Measurements from ENCODE around the gene CBX5. TPM values are rescaled to one million over a fixed set of nuclear protein-coding genes. Genes with fewer than 3 reads are reported as not detected.
"Not testable (repeated sequence)": the region's sequence is repeated elsewhere in the genome, so short reads cannot be mapped to it uniquely, and the experiment has no call there.

CBX5 gene
- total RNA-seq = 10 to 100 TPM; 56.2 to 97.4 (median 87.1) TPM

- Histone ChIP-seq H3K9me3 (no peaks in the 10 kb centered on the region), H3K27ac (peak within 1 kb of the TSS; percentile 87 to 98 (median 97)), H3K27me3 (no peaks in the 10 kb centered on the region), H3K4me1 (peaks cover 44 to 48% of the 10 kb centered on the region in 2 donors), H3K4me3 (replicated peaks in 1 of 3) (peak within 1 kb of the TSS; percentile 20 to 67 (median 59)), H3K36me3 (peaks cover 29 to 30% of the 10 kb centered on the region in 2 donors)
- WGBS, 2 donors = 1% methylated on average over 47 to 48 of the region's 49 CpGs
- intact Hi-C loops (cut with DNase I) = no loop called here
- TF ChIP-seq POLR2A (IDR thresholded peaks at IDR 0.05) = peak; percentile 41 to 88
- TF ChIP-seq, protein P1, sequence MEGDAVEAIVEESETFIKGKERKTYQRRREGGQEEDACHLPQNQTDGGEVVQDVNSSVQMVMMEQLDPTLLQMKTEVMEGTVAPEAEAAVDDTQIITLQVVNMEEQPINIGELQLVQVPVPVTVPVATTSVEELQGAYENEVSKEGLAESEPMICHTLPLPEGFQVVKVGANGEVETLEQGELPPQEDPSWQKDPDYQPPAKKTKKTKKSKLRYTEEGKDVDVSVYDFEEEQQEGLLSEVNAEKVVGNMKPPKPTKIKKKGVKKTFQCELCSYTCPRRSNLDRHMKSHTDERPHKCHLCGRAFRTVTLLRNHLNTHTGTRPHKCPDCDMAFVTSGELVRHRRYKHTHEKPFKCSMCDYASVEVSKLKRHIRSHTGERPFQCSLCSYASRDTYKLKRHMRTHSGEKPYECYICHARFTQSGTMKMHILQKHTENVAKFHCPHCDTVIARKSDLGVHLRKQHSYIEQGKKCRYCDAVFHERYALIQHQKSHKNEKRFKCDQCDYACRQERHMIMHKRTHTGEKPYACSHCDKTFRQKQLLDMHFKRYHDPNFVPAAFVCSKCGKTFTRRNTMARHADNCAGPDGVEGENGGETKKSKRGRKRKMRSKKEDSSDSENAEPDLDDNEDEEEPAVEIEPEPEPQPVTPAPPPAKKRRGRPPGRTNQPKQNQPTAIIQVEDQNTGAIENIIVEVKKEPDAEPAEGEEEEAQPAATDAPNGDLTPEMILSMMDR (IDR thresholded peaks at IDR 0.05) = no peak
- DNase-seq = peak; percentile 99 to 100
These were observed at the start of gene CBX5 for GRCh38 chr12:54279632-54280467. Gene CBX5 (minus strand): TSS chr12:54280122. CDS start chr12:54257650, 22,472 bp downstream.

DNA sequence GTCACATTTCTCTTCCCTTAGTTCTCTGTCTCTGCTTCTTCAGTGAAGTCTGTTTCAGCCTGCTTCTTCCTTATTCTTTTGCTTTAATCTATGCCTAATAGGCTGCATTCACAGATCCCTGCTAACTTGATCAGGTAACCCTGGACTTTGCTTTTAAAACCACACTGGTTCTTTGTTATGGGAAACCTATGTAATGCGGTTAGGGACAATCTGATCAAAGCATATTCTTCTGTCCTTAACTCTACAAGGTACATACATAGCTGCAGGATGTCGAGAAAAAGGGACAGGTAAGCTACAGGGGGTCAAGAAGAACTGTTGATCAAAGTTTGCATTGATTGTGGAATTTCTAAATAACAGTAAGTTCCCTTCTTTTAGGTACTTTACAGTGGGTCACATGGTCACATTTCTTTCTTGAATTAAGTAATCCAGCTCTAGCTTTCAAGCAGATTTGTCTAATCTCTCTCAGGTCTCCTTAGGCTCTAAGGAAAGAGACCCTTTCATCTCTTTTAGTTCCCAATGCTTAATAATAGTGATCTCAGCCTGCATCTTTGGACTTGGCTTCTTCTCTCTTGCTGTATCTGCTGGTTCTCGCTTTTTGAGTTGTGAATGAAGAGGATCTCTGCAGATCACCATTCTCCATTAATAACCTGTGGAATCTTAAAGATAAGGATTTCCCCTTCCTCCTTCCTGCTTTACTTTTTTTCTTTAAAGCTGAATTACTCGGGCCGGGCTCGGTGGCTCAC is 48.8 kb upstream of the CBX5 start:
- H3K36me3 ChIP-seq = no peaks in the 10 kb centered on the region
- no peak for TF ChIP-seq POLR2A (IDR thresholded peaks at IDR 0.05)
- TF ChIP-seq, protein P1 (IDR thresholded peaks at IDR 0.05) = no peak
- peak overlapping the region in 1 of 3 donors; percentile 60 for H3K27ac ChIP-seq
- DNase-seq = no peak
- no peaks in the 10 kb centered on the region for H3K9me3 ChIP-seq
- H3K4me1 ChIP-seq = peaks cover 26 to 36% of the 10 kb centered on the region in 2 donors
- WGBS, 2 donors = 79 to 83% methylated on average over 6 of the region's 6 CpGs
- intact Hi-C loops (cut with DNase I) = loop anchor here (5.0 kb wide), 1 partner anchor 36 kb away; no protein-coding TSS in a partner anchor
- no peak overlapping the region for H3K4me3 ChIP-seq (replicated peaks in 1 of 3)
- no peaks in the 10 kb centered on the region for H3K27me3 ChIP-seq

- Histone ChIP-seq H3K27ac (peak overlapping the region; percentile 66 to 90 (median 90)), H3K4me3 (replicated peaks in 1 of 3) (peak overlapping the region; percentile 52 to 91 (median 61)), H3K4me1 (peaks cover 26 to 32% of the 10 kb centered on the region in 2 donors)
- 51 to 55% methylated on average over 22 of the region's 22 CpGs for WGBS, 2 donors
- not testable (repeated sequence) for DNase-seq, H3K9me3 ChIP-seq, H3K36me3 ChIP-seq, H3K27me3 ChIP-seq
- intact Hi-C loops (cut with DNase I) = loop anchor here (5.0 kb wide), 1 partner anchor 33 kb away; no protein-coding TSS in a partner anchor
These were observed 45.7 kb upstream of the CBX5 start for GRCh38 chr12:54325442-54326109.

- H3K4me3 ChIP-seq (replicated peaks in 1 of 3) = peak within 1 kb of the TSS; percentile 52 to 91 (median 61)
- H3K9me3 ChIP-seq = no peaks in the 10 kb centered on the region
- peaks cover 26 to 27% of the 10 kb centered on the region in 2 donors for H3K4me1 ChIP-seq
- H3K27me3 ChIP-seq = no peaks in the 10 kb centered on the region
- peak within 1 kb of the TSS; percentile 66 to 90 (median 90) for H3K27ac ChIP-seq
- intact Hi-C loops (cut with DNase I) = loop anchor here (5.0 kb wide), 1 partner anchor 33 kb away; no protein-coding TSS in a partner anchor
- no peaks in the 10 kb centered on the region for H3K36me3 ChIP-seq
- TF ChIP-seq, protein P1 (IDR thresholded peaks at IDR 0.05) = peak in 5 of 6 experiments; percentile 58 to 83 (median 68)
- TF ChIP-seq POLR2A (IDR thresholded peaks at IDR 0.05) = peak; percentile 80 to 95
- WGBS, 2 donors = 2% methylated on average over 34 of the region's 34 CpGs
- peak; percentile 97 for DNase-seq
These were observed 44.9 kb upstream of the CBX5 start, which contains the start of gene COPZ1 for GRCh38 chr12:54324617-54325441. Gene COPZ1 (plus strand): TSS chr12:54325131. CDS start chr12:54325164, 33 bp downstream.
